GM18519 (cell line): ENCODE results near the gene TBL3.

Source experiments
- ATAC-seq: cut with Tn5 transposase; IDR thresholded peaks from one replicate; pipeline ENCODE4 v1.9.1; 2021; ENCODE audit warnings: mild to moderate bottlenecking, moderate library complexity; ENCODE audit not compliant: unreplicated experiment, low FRiP score

The TBL3 gene

GRCh38 chr16:2031081-2031577 is 59.3 kb downstream of the TBL3 start:
- ATAC-seq: no peak
